NCI-H2227 treated with DMSO at 0.1 percent for 48 hours (cell line): Measurements from ENCODE around the gene GGTLC1.
"Not testable (repeated sequence)": the region's sequence is repeated elsewhere in the genome, so short reads cannot be mapped to it uniquely, and the experiment has no call there.

Source experiments
- DNase-seq: peaks from one replicate; lab custom pipeline; 2025; lab: John Stamatoyannopoulos, UW

The GGTLC1 gene

GRCh38 chr20:23994001-23994633 lies 5.5 kb upstream of the GGTLC1 start:
- DNase-seq, result not testable (repeated sequence)

- not testable (repeated sequence) for DNase-seq
Observed at GRCh38 chr20:23993440-23993839, 4.9 kb upstream of the GGTLC1 start.

- not testable (repeated sequence) for DNase-seq
Observed at GRCh38 chr20:23990296-23990695, 1.7 kb upstream of the GGTLC1 start.

- not testable (repeated sequence) for DNase-seq
Observed at GRCh38 chr20:23988966-23989365, 387 bp upstream of the GGTLC1 start.

GRCh38 chr20:23986716-23987115 lies 1.9 kb downstream of the GGTLC1 start:
- DNase-seq, result not testable (repeated sequence)

GRCh38 chr20:23986310-23986709 lies 2.3 kb downstream of the GGTLC1 start:
- not testable (repeated sequence) for DNase-seq

- DNase-seq, result not testable (repeated sequence)
Observed at GRCh38 chr20:23985790-23986225, 2.8 kb downstream of the GGTLC1 start.

GRCh38 chr20:23985066-23985789 lies 3.4 kb downstream of the GGTLC1 start:
- not testable (repeated sequence) for DNase-seq

- DNase-seq, result not testable (repeated sequence)
Observed at GRCh38 chr20:23984476-23985023, 4.0 kb downstream of the GGTLC1 start.

GRCh38 chr20:23982112-23983018 lies 6.2 kb downstream of the GGTLC1 start:
- not testable (repeated sequence) for DNase-seq

GRCh38 chr20:23981526-23981925 lies 7.1 kb downstream of the GGTLC1 start:
- DNase-seq, result not testable (repeated sequence)

- DNase-seq, result not testable (repeated sequence)
Observed at GRCh38 chr20:23981014-23981413, 7.6 kb downstream of the GGTLC1 start.

GRCh38 chr20:23979899-23980811 lies 8.4 kb downstream of the GGTLC1 start:
- DNase-seq, result not testable (repeated sequence)

GRCh38 chr20:23979380-23979779 lies 9.2 kb downstream of the GGTLC1 start:
- DNase-seq, result not testable (repeated sequence)

- DNase-seq, result not testable (repeated sequence)
Observed at GRCh38 chr20:23978457-23978856, 10.1 kb downstream of the GGTLC1 start.

GRCh38 chr20:23974966-23975365 lies 13.6 kb downstream of the GGTLC1 start:
- no peak for DNase-seq

GRCh38 chr20:23971310-23971709 lies 17.3 kb downstream of the GGTLC1 start:
- DNase-seq, result no peak

GRCh38 chr20:23970049-23970448 lies 18.5 kb downstream of the GGTLC1 start:
- no peak for DNase-seq

GRCh38 chr20:23967616-23967979 lies 21.0 kb downstream of the GGTLC1 start:
- DNase-seq, result no peak

GRCh38 chr20:23966927-23967615 lies 21.5 kb downstream of the GGTLC1 start:
- no peak for DNase-seq
